ENCODE results near the gene ESF1. TPM values are rescaled to one million over a fixed set of nuclear protein-coding genes. Genes with fewer than 3 reads are reported as not detected.

Gene ESF1
- total RNA-seq, 4 donors from 2014 or later = 14.9 to 28.0 (median 16.5) TPM

- no peaks in the 10 kb centered on the region for H3K36me3 ChIP-seq
- no peak overlapping the region for H3K27ac ChIP-seq
- no peaks in the 10 kb centered on the region for H3K27me3 ChIP-seq
- TF ChIP-seq POLR2A (IDR thresholded peaks at IDR 0.05) (no peak), CTCF (IDR thresholded peaks at IDR 0.05) (no peak), EP300 (IDR thresholded peaks at IDR 0.05) (no peak)
- 87 to 91% methylated on average over 7 of the region's 7 CpGs for WGBS, 2 donors
- DNase-seq (ENCODE audit: low spot score in 2 of 2) = no peak
- H3K9me3 ChIP-seq = no peaks in the 10 kb centered on the region
- no peak overlapping the region for H3K4me3 ChIP-seq
- peaks cover 0 to 17% (median 0%) of the 10 kb centered on the region in 4 donors for H3K4me1 ChIP-seq
Observed at GRCh38 chr20:13665709-13666395, 118.9 kb downstream of the ESF1 start.

Other genes starting within 250 kb of the ESF1 start
- gene TASP1, start 146.0 kb downstream of the ESF1 start, total RNA-seq = 10 to 100 TPM; 14.3 to 17.1 (median 15.6) TPM
- gene NDUFAF5, start 109 bp upstream of the ESF1 start, total RNA-seq = 10 to 100 TPM; 11.2 to 32.1 (median 21.2) TPM
- gene SEL1L2, start 205.7 kb upstream of the ESF1 start, total RNA-seq = not detected
- 10 to 100 TPM in 2 of 4 donors, 1 to 10 TPM in 2; 4.0 to 14.1 (median 10.4) TPM for gene MACROD2, start 210.6 kb upstream of the ESF1 start, total RNA-seq